Suprapubic skin (tissue), 3 donors: Measurements from ENCODE around the gene IRF2BP2.

Experiments
- CTCF ChIP-seq, 2 donors: fragments of 200-600 bp in 1 of 2; fragments of 450-650 bp in 1 of 2; sonication (generic) in 1 of 2; IDR thresholded peaks; one replicate each; pipeline ENCODE4 v1.5.1; 2016 to 2019; ENCODE audit warnings: antibody characterized with exemption in 2 of 2, mild to moderate bottlenecking in 1 of 2, moderate library complexity in 1 of 2
- POLR2A ChIP-seq, 2 donors: fragments of 450-650 bp; IDR thresholded peaks; one replicate each; pipeline ENCODE4 v1.6.1; 2017; ENCODE audit warnings: antibody characterized with exemption in 2 of 2, mild to moderate bottlenecking in 2 of 2, moderate library complexity in 2 of 2

GRCh38 chr1:234647245-234647644 lies 37.3 kb upstream of the IRF2BP2 start:
- no peak for TF ChIP-seq POLR2A (IDR thresholded peaks at IDR 0.05)
- TF ChIP-seq CTCF (IDR thresholded peaks at IDR 0.05), result no peak
